HG02588 (cell line): ENCODE measurements around the gene CCDC92.

Experiments used
- ATAC-seq: cut with Tn5 transposase; IDR thresholded peaks from one replicate; pipeline ENCODE4 v1.9.1; 2021; ENCODE audit warnings: mild to moderate bottlenecking, moderate library complexity; ENCODE audit not compliant: unreplicated experiment

Gene CCDC92

GRCh38 chr12:123892853-123893252 lies 79.8 kb downstream of the CCDC92 start:
- no peak for ATAC-seq

GRCh38 chr12:123892180-123892559 lies 80.5 kb downstream of the CCDC92 start:
- ATAC-seq, result no peak

DNA sequence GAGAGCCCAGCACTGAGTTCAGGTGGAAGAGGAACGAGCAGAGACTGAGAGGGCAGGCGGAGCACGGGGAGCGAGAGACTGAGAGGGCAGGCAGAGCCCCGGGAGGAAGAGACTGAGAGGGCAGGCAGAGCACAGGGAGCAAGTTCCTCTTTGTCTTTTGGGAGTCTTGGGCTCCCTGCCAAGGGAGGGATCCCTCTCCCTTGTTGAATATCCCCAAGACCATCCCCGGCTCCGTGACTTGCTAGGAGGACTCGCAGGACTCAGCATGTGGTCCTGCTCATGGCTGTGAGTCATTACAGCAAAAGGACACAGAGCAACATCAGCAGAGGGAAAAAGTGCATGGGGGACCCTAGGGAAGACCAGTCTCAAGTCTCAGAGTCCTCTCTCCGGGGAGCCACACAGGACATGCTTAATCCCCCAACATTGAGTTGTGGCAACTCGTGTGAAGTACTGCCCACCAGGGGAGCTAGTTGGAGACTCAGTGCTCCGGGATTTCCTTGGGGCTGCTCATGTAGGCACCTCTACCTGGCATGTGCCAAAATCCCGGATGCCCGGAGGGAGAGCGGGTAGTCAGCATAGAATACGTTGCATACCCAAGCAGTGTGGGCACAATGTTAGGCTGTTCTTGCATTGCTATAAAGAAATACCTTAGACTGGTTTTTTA lies 81.0 kb downstream of the CCDC92 start:
- ATAC-seq, result no peak

- no peak for ATAC-seq
Measured at GRCh38 chr12:123891011-123891410, 81.6 kb downstream of the CCDC92 start.

DNA sequence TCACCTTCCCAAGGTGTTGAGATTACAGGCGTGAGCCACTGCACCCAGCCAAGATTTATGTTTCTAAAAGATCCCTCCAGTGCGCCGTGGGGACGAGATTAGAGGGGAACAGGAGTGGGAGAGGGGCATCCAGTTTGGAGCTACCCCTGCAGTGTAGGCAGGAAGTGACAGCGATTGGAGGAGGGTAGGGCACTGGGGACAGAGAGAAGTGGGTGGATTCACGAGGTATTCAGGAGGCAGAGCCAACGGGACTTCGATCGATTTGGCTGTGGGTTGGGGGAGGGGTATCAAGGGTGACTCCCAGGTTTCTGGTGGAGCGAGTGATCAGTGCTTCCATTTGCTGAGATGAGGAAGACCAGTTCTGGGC lies 82.1 kb downstream of the CCDC92 start:
- no peak for ATAC-seq

DNA sequence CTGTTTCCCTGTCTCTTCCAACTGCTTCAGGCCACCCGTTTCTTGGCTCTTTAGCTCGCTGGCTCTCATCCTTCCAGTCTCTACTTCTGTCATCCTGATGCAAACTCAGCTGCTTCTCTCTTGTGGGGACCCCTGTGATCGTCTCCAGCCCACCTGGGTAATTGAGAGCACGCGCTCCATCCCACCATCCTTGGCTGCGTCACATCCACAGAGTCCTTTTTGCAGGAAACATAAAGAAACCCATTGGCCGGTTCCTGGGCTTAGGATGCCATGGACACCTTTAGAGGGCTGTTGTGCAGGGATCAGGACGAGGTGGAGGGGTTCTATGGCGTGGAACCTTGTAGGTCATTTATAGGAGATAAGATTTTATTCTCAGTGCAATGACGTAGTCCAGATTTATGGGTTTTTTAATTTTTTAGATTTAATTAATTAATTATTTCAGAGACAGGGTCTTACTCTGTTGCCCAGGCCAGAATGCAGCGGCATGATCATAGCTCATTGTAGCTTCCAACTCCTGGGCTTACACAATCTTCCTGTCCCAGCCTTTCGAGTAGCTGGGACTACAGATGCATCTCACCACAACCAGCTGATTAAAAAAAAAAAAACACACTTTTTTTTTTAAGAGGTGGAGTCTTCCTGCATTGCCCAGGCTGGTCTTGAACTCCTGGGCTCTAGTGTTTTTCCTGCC lies 82.6 kb downstream of the CCDC92 start:
- ATAC-seq, result no peak

GRCh38 chr12:123888989-123889388 lies 83.6 kb downstream of the CCDC92 start:
- no peak for ATAC-seq

DNA sequence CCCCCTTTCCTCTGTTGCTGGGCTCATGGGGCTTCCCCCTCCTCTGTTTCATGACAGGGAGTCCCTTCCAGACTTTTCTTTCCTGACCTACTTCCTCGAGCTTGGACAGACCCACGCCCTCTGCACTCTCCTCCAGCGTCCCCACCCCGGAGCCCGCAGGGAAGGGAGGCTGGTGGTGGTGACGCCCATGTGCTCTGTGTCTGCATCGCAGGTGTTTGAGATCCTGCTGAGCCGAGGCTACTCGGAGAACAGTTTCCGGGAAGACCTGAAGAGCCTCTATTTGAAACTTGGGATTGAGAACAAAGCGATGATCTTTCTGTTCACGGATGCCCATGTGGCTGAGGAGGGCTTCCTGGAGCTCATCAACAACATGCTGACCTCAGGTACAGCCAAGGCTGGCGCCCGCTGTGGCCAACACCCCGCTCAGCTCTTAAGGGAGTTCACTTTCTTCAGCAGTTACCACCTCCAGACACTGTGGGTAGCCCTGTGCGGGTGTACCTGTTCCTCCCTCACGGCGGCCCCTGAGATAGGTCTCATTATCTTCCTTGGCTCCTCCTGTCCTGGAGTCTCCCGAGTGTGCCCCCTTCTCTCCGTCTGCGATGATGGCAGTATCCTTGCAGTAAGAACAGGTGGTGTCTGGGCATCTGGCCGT lies 85.6 kb downstream of the CCDC92 start:
- ATAC-seq, result no peak

DNA sequence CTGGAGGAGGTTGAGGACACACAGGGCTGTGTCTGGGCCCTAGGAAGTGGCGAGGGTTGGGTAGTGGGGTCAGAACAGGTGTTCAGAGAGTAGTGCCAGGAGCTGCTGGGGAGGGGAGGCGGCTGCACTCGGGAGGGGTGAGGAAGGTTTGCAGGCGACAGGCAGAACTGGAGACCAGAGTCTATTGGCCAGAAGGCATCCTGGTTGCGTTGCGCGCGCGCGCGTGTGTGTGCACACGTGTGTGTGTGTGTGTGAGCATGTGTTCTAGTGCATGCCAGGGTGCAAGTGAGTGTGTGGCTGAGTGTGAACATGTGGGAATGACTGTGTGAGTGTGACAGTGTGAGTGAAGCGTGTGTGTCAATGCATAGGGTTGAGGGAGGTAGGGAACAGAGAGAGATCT lies 86.4 kb downstream of the CCDC92 start:
- ATAC-seq, result no peak
